GM19395 (cell line): Measurements from ENCODE around the gene ZNF582.

Experiments
- ATAC-seq: cut with Tn5 transposase; IDR thresholded peaks from one replicate; pipeline ENCODE4 v1.9.1; 2021; ENCODE audit warnings: mild to moderate bottlenecking, moderate library complexity; ENCODE audit not compliant: unreplicated experiment

Gene ZNF582

DNA sequence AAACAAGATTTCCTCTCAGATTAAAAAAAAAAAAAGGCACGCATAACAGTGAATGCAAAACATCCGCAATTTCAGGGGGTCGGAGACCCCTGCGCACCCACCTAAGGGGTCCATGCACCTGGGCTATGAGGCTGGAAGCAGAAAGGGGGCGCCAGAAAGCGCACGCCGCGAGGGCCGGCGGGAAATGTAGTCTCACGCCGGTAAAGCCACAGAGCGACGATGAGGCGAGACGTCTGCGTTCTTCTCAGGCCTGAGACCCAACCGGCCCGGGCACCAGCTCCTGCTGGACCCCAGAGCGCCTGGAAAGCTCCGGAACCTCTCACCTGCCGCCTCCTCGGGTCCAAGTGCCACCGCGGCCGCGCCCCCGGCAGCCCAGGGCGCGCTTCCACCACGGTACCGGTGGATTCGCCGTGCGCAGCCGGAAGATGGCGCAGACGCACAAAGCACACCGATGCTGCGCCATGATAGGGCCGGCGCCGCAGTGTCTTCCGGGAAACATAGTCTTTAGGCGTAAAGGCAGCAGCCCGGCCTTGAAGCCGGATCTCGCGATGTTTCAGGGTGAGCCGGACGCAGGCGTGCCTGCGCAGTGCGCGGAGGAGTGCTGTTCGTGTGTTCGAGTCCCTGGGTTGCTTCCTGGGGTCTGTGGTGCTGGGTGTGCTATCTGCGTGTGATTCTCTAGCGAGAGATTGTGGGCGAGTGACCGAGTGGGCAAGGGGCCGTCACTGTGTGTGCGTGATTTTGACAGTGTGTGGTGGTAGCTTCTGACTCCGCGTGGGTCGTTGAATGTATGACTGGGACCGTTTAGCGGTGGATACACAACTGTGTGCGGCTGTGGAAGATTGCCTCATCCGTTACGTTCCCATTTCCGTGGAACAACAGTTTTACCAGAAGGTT lies at the start of gene ZNF582:
Gene ZNF582 (minus strand): TSS at position 416 of the 894 bp plus-strand sequence. CDS start 1,782 bp downstream, outside the sequence.
- ATAC-seq: peak; percentile 98

DNA sequence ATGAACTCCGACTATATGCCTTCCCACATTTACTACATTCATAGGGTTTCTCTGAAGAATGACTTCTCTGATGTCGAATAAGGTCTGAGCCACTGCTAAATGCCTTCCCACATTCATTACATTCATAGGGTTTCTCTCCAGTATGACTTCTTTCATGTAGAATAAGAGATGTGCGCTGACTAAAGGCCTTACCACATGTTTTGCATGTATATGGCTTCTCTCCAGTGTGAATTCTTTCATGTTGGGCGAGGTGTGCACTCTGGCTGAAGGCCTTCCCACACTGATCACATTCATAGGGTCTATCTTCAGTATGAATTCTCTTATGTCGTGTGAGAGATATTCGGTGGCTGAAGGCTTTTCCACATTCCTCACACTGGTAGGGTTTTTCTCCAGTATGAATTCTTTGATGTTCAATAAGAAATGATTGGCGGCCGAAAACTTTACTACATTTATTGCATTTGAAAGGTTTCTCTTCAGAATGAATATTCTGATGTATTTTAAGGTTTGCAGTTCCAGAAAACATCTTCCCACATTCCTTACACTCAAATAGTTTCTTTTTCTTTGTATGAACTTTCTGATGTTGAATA lies 48.0 kb upstream of the ZNF582 start:
- no peak for ATAC-seq

DNA sequence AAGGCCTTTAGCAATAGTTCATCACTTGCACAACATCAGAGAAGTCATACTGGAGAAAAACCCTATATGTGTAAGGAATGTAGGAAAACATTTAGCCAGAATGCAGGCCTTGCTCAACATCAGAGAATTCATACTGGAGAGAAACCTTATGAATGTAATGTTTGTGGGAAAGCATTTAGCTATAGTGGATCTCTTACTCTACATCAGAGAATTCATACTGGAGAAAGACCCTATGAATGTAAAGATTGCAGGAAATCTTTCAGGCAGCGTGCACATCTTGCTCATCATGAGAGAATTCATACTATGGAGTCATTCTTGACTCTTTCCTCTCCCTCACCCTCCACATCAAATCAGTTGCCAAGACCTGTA lies 30.6 kb upstream of the ZNF582 start:
- no peak for ATAC-seq

DNA sequence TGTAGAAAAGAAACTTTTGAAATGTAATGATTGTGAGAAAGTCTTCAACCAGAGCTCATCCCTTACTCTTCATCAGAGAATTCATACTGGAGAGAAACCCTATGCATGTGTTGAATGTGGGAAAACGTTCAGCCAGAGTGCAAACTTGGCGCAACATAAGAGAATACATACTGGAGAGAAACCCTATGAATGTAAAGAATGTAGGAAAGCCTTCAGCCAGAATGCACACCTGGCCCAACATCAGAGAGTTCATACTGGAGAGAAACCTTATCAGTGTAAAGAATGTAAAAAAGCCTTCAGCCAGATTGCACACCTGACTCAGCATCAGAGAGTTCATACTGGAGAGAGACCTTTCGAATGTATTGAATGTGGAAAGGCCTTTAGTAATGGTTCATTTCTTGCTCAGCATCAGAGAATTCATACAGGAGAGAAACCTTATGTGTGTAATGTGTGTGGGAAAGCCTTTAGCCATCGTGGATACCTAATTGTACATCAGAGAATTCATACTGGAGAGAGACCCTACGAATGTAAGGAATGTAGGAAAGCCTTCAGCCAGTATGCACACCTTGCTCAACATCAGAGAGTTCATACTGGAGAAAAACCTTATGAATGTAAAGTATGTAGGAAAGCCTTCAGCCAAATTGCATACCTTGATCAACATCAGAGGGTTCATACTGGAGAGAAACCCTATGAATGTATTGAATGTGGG lies 30.1 kb upstream of the ZNF582 start:
- no peak for ATAC-seq

DNA sequence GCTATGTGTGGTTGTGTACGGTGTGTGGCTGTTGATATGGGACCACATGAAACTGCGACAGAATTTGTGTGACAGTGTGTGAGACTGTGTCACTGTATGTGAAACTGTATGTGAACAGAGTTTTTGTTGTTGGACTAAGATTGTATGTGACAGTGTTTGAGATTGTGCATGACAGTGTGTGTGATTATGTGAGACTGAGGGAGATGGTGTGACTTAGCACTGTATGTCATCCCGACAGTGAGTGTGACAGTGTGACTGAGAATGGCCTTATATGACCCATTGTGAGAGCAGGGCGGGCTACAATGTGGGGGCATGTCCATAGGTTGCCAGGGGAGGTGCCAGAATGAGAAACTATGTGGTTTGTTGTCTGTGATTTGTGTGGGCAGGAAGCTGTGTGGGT lies 11.7 kb upstream of the ZNF582 start:
- no peak for ATAC-seq

DNA sequence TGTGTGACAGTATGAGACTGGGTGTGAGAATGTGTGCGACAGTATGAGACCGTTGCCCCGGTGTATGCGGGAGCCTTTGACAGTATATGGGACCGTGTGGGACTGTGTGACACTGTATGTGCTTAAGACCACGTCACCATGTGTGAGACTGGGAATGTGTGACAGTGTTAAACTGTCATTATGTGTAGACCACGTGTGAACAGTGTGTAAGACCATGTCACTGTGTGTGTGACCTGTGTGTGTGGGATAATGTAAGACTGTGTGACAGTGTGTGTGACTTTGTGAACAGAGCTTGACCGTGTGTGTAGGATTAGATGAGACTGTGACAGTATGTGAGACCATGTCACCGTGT lies 11.3 kb upstream of the ZNF582 start:
- no peak for ATAC-seq

DNA sequence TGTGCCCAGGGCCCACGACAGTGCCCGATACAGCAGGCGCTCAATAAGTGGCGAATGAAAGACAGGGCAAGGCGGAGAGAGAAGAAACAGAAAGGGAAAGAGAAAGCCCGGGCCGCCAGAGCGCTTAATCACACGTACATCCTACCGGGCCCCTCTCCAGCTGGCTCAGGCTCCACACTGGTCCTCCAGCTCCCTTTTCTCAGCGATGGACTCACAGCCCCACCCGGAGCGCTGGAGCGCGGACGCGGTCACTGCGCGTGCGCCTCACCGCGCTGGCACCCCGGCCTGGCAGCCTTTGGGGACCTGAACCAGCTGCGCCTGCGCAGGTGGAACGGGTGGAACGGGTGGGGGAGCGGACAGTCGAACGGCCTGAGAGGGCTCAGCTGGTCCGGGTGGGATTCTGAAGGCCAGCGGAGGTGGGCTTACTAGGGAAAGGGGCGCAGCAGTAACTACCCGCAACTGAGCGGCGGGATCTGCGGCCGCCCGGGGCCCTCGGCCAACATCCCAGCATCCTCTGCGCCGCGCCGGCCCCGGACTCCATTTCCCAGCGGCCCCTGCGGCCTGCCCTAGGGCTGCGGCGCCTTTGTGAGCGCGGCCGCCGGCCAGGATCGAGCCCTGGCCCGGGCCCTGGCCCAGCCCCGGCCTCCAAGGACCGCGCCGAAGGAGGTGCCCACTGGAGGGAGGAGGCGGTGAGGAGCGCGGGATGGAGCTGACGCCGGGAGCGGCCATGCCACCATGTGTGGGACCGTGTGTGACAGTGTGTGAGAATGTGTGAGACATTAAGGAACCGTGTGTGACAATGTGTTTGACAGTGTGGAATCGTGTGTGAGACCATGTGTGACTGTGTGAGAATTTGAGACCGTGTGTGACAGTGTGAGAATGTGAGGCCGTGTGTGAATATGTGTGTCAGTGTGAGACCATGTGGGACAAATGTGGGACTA lies 10.7 kb upstream of the ZNF582 start, which contains the start of gene ZNF583:
Gene ZNF583 (plus strand): TSS at position 569 of the 941 bp plus-strand sequence. CDS start 2,783 bp downstream, outside the sequence.
- ATAC-seq: peak; percentile 80

DNA sequence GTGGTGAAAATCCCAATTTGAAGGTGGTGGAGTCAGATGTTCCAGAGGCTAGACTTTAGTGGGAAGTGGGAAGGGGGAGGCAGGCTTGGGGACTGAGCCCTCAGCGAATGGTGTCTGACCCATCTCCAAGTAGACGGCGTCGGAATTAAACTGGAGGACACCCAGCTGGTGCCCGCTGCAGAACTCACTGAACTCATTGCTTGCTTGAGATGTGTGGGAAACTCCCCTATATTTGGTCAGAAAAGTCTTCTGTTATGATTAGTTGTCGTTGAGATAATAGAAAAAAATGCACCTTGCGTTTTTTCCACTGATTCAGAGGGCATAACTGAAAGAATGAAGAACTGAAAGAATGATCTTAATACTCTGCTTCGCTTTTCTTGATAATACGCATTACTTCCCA lies 9.9 kb upstream of the ZNF582 start:
- peak; percentile 31 for ATAC-seq

DNA sequence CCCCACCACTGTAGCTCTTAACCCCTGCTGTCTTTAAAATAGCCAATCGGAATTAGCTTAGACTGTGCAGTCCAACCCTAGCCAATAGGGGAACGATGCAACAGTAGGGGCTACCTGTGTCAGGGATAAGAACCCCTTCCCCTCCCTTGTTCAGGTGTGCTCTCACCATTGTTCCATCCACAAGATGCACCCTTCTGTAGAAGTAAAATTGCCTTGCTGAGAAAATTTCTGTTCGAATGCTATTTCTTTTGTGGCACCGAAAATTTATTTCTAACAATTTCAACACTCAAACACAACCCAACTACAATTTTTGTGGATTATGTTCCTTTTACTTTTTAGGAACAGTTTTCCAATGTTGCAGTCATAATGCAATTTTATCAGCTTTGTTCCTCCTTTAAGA lies 7.2 kb upstream of the ZNF582 start:
- no peak for ATAC-seq

DNA sequence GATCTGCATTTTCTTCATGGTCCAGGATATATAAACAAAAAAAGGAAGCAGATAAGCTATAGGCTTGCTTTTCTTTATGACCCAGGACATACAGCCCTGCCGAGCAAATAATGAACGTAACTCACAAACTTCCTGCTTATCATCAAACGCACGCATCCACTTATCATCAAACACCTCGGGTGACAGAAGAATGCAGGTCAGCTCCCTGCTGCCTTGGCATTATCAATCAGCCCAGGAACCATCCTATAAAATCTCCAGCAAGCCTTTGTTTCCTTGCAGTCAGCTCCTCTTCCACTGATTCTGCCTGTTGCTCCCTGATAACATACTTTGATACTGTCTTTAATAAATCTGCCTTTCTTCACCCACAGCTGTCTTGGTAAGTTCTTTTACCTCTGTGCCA lies 5.5 kb upstream of the ZNF582 start:
- no peak for ATAC-seq

DNA sequence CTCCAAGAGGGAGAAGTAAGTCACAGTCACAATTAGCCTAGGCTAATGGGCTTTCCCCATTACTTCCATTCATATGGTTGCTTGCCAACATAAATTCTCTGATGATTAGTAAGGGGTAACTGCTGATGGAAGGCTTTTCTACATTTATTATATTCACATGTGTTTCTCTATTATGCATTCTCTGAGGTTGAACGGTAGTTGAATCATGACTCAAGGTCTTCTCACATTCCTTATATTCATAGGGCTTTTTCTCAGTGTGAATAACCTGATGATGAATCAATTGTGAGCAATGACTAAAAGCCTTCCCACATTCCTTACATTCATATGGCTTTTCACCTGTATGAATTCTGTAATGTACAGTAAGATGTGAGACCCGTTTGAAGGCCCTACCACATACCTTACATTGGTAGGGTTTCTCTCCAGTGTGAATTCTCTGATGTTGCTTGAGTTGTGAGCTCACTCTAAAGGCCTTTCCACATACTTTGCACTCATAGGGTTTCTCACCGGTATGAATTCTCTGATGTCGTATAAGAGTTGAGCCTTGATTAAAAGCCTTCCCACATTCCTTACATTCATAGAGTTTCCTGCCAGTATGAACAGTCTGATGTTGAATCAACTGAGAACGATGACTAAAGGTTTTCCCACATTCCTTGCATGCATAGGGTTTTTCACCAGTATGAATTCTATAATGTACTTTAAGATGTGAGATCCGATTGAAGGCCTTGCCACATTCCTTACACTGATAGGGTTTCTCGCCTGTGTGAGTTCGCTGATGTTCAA lies 9.3 kb downstream of the ZNF582 start:
- no peak for ATAC-seq

DNA sequence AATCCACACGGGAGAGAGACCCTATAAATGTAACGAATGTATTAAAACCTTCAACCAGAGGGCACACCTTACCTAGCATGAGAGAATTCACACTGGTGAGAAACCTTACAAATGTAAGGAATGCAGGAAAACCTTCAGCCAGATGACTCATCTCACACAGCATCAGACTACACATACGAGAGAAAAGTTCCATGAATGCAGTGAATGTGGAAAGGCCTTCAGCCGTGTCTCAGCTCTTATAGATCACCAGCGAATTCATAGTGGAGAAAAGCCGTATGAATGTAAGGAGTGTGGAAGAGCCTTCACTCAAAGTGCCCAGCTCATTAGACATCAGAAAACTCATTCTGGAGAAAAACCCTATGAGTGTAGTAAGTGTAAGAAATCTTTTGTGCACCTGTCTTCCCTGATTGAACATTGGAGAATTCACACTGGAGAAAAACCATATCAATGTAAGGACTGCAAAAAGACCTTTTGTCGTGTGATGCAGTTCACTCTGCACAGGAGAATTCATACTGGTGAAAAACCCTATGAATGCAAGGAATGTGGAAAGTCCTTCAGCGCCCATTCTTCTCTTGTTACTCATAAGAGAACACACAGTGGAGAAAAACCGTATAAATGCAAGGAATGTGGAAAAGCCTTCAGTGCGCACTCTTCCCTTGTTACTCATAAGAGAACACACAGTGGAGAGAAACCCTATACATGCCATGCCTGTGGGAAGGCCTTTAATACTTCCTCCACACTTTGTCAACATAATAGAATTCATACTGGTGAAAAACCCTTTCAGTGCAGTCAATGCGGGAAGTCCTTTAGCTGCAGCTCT lies 16.0 kb downstream of the ZNF582 start:
- ATAC-seq: no peak

DNA sequence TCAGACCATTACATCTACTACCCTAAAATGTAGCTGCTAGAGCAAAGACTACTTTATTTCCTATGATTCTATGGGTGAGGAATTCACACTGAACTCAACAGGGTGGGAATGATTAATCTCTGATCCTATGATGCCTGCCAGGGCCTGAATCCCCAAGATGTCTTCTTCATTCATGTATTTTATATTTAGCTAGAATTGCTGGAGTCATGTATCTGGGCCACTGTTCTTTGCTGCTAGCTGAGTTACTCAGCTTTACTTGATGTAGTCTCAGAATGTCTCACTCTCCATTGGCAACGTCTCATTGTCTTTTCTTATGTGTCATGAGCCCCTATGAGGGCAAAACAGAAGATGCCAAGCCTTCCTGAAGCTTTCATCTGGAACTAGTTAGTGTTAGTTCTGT lies 21.1 kb downstream of the ZNF582 start:
- no peak for ATAC-seq

DNA sequence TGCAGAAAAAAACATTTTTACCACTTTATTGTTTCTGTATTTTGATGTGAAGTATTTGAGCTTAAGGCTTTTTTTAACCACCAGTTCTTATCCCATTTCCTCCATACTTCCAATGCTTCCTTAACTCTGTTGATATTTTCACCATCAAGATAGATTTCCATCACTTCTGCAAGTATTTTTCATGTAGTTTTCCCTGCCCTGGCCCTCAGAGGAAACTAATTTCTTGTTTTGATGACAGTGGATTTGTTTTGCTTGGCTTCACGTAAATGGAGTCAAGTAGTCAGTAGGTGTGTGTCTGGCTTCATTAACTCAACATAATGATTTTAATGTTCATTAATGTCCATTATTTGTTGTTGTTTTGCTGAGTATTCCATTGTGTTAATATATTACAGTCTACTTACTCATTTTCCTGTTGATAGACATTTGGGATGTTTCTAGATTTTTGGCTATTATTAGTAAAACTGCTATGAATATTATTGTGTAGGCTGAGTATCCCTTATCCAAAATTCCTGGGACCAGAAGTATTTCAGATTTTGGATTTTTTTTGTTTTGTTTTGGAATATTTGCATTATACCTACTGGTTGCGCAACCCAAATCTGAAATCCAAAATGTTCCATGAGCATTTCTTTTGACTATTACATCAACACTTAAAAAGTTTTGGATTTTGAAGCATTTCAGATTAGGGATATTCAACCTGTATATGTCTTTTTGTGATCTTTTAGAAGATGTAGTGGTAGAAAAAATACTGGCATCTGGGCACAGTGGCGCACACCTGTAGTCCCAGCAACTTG lies 23.3 kb downstream of the ZNF582 start:
- ATAC-seq: no peak

DNA sequence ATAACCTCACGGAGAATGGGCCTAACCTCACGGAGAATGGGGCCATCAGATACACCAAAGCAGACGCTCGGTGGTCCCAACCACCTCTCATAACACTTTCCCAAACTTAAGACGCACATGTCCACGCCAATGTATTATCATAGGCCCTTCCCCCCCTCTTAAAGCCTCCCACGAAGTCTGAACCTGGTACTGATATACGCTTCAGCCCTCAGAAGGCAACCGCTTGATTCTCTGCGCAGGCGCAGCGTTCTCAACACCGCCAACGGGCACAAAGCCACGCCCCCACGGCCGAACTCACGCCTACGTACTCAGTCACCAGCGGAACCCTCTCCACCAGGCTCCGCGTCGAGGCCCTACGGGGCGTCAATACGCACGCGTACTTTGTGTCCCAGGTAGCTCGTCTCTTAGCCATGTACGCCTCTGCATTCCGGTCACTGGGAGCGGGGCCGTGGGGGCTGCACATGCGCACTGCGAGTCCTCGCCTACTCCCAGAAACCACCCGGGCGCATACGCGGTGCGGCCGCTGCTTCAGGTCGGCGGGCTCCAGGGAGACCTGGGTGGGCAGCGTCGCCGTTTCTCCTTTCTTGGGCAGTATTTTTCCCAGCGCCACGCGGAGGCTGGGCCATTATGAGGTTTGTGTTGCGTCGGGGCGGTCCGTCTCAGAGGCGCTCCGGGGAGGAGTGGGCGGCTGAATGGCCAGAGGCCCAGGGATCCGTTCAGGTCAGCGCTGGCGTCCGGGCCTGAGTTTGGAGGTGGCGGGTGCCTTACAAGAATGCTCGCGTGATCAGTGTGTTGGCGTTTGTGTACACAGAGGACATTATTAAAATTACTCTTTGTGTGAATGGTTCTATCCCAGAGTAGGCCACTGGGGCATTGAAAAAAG lies 25.3 kb downstream of the ZNF582 start:
- ATAC-seq: peak; percentile 47

DNA sequence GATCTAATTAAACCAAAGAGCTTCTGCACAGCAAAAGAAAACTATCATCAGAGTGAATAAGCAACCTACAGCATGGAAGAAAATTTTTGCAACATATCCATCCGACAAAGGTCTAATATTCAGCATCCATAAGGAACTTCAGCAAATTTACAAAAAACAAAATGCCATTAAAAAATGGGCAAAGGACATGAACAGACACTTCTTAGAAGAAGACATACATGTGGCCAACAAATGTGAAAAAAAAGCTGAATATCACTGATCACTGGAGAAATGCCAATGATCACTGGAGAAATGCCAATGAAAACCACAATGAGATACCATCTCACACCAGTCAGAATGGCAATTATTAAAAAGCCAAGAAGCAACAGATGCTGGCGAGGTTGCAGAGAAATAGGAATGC lies 32.5 kb downstream of the ZNF582 start:
- no peak for ATAC-seq

DNA sequence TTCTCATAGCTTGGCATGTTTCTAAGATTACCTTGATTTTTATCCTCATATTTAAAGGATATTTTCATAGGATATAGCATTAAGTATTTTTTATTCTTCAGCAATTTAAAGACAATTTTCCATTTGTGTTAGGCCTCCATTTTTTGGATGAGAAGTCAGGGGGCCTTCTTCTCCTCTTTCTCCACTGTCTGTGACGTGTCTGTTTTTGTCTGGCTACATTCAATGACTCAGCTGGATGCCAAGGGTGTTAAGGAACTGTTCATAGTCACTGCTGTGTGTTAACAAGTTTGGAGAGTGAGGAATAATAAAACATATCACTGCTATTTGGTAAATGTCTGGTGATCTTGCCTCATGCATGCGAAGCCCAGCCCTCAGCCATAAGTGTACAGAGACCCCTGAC lies 36.4 kb downstream of the ZNF582 start:
- no peak for ATAC-seq
